ENCODE results near the gene ALG11.

DNA sequence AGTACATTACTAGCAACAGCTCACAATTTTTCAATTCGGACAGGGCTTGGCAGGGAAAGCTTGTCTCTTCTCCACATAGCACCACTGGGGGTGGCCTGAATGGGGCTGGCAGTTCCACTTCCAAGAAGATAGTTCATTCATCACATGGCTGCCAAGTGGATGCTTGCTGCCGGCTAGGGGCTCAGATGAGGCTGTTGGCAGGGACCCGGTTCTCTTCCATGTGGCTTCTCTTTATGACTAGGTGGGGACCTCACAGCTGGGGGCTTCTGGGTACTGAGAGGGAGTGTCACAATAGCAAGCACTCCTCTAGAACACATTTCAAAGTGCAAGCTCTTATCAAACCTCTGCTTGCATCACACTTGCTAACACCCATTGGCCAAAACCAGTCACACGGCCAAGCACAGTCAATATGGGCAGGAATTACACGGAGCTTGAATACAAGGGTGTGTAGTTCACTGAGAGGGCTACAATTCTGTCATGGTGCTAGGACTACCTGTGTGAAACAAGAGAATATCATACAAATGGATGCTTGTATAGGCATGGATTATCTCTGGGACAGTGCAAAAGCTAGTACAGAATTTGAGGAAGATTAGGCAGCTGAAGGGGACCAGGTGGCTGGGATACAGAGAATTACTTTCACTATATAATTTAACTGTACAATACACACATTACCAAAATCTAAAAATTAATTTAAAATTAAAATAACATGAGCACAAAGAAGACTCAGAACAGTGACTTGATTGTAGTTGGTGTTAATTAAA, 33.2 kb upstream of the ALG11 start:
- TF ChIP-seq, protein P1, sequence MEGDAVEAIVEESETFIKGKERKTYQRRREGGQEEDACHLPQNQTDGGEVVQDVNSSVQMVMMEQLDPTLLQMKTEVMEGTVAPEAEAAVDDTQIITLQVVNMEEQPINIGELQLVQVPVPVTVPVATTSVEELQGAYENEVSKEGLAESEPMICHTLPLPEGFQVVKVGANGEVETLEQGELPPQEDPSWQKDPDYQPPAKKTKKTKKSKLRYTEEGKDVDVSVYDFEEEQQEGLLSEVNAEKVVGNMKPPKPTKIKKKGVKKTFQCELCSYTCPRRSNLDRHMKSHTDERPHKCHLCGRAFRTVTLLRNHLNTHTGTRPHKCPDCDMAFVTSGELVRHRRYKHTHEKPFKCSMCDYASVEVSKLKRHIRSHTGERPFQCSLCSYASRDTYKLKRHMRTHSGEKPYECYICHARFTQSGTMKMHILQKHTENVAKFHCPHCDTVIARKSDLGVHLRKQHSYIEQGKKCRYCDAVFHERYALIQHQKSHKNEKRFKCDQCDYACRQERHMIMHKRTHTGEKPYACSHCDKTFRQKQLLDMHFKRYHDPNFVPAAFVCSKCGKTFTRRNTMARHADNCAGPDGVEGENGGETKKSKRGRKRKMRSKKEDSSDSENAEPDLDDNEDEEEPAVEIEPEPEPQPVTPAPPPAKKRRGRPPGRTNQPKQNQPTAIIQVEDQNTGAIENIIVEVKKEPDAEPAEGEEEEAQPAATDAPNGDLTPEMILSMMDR (IDR thresholded peaks at IDR 0.05) = no peak
- TF ChIP-seq EP300 (IDR thresholded peaks at IDR 0.05) (no peak), POLR2AphosphoS5 (IDR thresholded peaks at IDR 0.05) (no peak)

All from suprapubic skin (tissue), 4 donors.